PC-9 (cell line): Measurements from ENCODE around the gene MSH2.

Experiments used
- EZH2 ChIP-seq: fragments of 200-600 bp; sonication (generic); IDR thresholded peaks from 2 replicates; pipeline ENCODE4 v1.8.0; 2017; ENCODE audit warnings: antibody characterized with exemption, low read depth
- TF ChIP-seq, protein P1 (sequence below): fragments of 200-600 bp; sonication (generic); conservative IDR thresholded peaks from 2 replicates; pipeline ENCODE4 v1.6.1; 2017; ENCODE audit warnings: mixed run types, antibody characterized with exemption, mild to moderate bottlenecking, moderate library complexity

DNA sequence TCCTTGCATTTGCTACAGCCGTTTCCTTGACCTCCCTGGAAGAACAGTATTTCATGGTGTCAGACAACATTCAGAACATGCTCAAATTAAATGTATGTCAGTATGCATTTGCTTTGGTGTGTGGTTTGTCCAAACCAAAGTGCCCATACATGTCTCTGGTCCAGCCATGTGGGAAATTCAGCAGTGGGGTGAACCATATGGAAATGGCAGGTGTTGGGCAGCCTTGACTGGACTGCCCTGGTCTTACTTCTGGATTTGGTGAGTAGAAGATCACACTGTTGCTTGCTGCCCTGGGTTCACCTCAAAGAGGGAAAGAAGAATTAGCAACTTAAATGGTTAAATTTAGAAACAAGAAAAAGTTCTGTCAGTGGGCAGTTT lies 84.5 kb downstream of the MSH2 start:
- TF ChIP-seq EZH2, result no peak
- TF ChIP-seq, protein P1, sequence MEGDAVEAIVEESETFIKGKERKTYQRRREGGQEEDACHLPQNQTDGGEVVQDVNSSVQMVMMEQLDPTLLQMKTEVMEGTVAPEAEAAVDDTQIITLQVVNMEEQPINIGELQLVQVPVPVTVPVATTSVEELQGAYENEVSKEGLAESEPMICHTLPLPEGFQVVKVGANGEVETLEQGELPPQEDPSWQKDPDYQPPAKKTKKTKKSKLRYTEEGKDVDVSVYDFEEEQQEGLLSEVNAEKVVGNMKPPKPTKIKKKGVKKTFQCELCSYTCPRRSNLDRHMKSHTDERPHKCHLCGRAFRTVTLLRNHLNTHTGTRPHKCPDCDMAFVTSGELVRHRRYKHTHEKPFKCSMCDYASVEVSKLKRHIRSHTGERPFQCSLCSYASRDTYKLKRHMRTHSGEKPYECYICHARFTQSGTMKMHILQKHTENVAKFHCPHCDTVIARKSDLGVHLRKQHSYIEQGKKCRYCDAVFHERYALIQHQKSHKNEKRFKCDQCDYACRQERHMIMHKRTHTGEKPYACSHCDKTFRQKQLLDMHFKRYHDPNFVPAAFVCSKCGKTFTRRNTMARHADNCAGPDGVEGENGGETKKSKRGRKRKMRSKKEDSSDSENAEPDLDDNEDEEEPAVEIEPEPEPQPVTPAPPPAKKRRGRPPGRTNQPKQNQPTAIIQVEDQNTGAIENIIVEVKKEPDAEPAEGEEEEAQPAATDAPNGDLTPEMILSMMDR, result no peak
